Measurements from ENCODE around the gene GOLM1.
"Not testable (repeated sequence)": the region's sequence is repeated elsewhere in the genome, so short reads cannot be mapped to it uniquely, and the experiment has no call there.

GOLM1 gene

DNA sequence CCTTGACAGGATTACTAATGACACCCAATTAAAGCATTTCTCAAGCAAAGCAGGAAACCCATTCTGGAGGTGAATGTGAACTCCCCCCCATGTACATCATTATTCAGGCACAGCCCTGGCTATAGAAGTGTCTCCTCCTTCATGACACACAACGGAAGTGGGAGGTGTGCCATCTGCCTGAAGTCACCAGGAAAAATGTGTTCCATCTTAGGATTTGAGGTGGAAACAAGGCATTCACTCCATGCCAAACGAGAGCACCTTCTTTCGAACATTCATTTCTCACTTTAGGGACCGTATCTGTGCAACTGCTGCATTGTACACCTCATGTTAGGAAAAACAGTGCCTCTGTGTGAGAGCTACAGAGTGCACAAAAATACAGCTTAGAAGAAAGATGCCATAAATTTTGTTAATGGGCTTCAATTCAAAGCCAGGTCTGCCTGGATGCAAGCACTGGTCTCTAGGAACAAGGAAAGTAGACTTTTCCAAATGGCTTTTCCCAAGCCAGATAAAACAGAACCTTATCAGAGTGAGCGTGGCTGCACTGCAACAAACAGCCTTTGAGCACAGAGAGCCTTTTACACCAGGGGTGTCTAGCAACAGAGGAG, 19.4 kb downstream of the GOLM1 start:
- no peak for FAIRE-seq

DNA sequence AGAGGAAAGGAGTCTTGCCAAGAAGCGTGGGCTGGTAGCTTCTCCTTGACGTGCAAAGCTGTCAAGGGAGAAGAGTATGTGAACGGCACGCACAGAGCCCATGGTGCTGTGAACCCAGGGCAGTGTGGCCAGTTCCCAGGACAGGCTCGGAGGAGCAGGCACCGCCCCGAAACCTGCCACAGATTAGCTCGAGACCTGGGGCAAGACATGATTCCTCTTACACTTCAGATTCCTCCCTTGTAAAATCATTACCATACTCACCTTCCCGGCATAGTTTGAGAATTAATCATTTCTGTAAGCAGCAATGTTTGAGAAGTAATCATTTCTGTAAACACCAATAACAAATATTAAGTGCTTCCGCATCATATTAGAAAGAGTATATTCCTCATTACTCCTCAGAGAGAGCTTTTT, 19.9 kb downstream of the GOLM1 start:
- FAIRE-seq: no peak

DNA sequence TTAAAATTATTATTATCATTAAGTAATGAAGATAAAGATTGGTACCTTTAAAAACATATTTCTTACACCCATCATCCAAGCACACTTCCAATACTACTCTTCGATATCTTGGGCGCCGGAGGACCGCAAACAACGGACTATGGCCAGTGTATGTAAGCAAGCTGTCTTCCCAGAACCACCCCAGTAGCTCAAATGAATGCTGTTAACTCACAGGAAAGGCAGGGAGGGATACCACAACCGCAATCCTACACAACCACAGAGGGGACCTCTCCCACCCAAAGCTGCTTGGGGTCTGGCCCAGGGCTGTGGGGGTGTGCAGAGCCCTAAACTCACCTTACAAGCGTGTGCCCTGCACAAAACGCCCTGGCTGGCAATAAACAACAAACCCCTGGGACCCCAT, 20.6 kb downstream of the GOLM1 start:
- FAIRE-seq: no peak

DNA sequence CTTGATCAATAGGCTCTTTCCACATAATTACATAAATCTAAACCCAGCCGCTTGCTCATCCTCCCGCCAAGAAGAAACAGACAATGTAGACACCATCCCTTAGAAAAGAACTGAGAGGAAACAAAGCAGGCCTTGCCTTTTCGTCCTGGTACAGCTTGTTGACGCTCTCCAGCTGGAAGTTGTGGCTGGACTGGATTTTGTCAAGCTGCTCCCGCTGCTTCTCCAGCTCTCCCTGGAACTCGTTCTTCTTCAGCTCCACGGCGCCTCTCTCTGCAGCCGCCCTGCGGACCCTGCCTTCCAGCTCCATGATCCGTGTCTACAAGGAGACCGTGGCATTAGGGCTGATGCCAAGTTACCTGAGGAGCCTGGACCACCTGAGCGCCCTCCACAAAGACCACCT, 22.1 kb downstream of the GOLM1 start:
- no peak for FAIRE-seq

DNA sequence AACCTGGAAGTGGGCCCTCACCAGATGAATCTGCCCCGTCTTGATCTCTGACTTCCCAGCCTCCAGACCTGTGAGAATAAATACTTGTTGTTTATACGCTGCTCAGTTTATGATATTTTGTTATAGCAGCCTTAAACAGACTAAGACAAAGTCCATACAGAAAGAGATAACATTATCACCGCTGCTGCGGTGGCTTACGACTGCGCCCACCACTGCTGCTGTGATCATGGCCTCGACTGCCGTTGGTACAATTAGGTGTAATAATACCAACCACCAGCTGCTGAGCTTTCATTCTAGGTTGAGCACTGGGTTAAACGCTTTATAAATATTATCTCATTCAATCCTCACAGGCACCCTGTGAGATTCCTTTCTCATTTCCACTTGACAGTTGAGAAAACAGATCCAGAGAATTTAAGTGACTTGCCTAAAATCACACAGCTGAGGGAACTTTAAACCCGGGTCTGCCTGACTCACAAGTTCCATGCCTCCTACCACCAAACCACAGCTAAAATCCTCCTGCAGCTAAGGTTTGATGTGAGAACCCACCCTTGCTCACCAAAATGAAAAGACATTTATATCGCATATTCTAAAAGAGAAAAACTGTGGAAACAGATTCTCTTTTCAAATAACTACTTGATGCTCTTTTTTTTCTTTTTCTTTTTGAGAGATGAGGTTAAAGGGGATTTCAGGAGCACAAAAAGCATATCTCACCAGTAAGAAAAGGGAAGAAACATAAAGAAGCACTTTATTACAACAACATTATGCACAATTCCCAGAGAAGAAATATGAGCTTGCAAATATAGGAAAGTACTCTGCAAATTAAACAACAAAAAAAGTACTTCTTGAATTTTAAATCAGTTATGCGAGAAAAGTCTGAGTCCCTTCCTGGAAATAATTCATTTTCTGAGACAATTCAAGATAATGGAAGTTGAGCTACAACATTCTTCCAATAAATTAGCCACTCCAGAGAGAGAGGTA, 23.9 kb downstream of the GOLM1 start:
- no peak for FAIRE-seq

DNA sequence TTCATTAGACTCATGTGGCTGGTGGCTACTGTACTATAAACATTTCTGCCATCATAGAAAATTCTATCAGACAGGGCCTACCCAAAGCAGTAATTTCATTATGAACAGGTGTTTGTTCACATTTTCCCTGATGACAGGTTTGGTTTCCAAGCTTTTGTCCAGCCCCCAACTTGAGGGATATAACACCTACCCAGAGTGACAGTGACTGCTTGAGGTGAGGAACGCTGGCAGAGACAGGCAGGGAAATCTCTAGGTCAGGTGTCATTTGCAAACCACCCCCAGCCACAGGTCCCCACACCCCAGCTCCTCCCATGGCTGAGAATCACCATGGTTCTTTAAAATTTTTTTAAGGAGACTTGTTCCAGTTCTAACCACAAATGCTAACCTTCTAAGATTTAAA, 25.5 kb downstream of the GOLM1 start:
- FAIRE-seq: no peak

DNA sequence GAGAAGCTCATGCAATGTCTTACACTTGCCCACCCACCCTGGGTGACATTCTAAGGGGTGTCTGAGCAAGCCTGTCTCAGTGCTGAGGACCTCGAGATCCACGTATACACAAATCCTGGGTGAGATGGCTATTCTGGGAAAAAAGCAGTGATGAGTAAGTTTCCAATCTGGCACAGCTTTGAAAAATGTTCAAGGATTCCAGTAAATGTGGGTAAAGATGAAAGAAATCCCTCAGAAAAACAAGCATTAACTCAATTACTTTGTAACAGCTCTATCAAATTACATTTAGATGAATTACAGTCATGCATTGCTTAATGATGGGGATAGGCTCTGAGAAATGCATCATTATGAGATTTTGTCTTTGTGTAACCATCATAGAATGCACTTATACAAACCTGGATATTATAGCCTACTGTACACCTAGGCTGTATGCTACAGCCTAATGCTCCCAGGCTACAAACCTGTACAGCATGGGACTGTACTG, 26.9 kb downstream of the GOLM1 start:
- FAIRE-seq: no peak

DNA sequence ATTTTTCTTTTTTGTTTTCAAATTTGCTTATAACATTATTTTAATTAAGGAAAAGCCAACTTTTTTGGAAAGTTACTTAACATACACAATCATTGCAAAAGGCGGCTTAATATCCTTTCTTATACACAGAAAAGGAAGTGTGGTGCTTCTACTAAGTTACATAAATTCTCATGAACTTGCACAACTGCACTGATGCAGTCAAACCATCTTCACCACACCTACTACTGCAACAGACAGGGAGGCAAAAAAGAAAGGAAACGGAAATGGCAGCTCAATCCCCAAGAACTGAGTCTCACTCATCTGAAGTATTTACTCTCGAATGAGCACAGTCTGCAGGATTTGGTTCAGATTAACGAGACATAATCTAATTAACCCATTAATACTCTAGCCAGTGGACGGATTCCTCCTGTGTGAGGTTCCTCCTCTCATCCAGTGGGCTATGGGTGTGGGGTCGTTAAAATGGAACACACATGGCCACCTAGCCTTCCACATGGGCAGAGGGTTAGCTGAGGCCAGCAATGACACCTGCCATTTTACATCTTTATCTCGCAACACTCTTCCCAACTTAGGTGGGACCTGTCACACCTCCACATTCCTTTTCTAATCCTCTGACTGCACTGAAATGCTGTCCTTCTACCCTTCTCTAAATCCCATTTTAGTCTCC, 30.0 kb downstream of the GOLM1 start:
- FAIRE-seq: no peak

DNA sequence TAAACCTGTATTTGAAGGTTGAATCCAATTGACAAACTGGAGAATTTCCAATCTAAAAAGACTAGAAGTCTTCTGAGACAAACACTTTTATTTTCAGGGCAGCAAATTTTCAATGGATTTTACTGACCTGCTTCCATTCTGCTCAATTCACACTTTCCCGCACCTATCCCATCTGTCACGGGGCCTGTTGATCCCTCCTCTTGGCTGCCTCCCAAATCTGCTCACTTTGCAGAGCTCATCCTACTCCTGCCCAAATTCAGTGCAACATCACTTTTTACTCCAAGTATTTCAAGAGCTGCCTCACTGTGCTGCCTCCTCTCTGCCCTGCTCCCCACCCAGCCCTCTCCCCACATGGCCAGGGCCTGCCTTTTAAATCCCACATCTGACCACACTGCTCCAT, 35.1 kb downstream of the GOLM1 start:
- FAIRE-seq: no peak

DNA sequence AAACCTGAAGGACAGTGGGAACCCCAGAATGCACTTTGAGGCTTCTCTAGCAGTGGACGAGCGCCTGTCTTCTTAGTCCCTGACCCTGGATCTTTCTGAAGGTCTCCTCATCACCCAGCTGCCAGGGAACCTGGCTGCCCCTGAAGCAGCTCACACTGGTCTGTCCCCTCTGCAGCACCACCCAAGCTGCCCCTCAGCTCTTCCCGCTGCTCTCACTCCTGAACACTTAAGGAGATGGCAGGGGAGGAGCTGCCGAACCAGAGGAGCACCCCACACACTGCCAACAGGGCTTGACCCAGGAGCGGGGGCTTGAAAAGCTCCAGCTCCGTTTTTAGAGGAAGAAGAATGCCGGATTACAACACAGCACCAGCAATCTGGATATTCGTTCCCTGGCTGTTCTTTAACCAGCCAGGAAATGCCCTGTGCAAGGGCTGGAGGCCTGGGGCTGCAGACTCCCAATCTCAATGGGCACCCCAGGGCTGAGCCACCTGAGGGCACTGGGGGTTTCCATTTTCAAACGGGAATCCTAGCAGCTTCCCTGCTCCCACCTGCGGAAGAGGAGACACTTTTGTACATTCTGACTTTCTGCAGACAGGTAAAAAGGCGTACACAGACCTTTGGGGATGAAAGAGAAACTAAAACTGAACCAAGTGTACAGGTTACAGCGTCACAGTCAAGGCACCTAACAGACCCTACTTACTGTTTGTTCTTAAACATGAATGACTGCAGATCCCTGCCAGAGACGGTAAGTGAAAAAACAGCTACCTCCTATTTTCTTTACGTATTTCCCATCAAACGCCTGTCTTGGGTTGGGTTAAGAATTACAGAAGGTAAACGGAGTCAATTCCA, 36.3 kb downstream of the GOLM1 start:
- FAIRE-seq: no peak

DNA sequence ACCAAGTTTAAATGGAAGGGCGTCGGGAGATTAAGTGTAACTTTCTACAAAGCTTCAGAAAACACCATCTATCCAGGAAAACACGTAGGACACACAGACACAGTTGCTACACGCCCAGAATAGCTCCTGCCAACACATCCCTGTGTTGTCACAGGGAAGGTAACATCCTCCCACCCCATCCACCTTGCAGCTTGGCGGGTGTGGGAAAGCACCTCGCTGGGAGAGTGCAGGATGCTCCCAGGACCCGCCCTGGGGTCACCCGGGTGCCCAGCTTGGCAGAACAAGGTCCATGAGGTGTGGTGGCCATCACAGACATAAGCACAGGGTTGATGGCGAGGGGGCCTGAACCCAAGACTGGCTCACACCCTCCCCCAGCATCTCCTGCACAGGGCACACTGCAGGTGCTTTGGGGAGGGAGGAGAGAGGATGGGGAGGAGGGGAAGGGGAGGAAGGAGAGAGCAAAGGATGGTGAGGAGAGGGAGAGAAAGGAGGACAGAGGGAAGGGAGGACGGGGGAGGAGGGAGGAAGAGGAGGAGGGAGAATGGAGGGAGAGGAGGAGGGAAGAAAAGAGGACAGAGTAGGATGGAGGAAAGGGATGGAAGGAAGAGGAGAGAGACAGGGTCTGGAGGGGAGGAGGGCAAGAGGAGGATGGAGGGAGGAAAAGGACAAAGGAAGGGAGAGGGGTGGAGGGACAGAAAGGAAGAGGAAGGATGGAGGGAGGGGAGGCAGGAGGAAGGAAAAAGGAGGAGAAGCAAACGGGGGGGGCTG, 37.2 kb downstream of the GOLM1 start:
- no peak for FAIRE-seq

DNA sequence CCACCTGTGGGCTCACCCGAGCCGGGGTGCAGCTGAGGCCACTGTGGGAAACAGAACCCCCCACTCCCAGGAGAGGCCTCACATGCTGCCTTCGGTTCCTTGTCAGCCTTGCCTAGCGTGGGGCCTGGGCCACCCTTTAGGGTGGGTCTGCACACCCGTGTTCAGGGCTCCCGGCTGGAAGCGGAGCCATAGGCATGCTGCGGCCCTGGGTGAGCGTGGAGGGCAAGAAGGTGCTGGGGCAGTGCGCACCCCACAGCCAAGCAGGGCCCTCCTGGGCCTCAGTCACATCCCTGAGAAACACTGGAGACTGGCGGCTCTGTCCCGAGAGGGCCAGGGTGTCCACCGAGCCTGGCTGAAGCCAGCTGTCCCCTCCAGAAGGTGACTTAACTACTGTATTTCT, 41.9 kb downstream of the GOLM1 start:
- no peak for FAIRE-seq

DNA sequence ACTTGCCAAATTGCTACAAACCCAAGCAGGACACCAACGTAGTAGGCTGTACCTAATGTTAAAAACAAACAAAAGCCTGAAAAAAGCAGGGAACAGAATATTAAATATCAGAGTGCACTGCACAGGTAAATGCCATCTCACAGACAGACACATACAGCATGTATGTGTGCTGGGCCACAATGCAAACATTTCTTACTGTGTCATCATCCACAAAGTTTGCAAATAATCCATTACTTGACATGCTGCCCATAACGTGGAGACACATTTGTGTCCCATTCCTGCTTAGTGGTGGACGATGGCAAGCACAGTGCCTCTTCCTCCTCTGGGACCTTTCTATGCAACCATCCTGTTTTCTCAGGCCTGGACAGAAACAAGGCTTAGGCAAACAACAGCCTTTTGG, 44.7 kb downstream of the GOLM1 start:
- FAIRE-seq: no peak

DNA sequence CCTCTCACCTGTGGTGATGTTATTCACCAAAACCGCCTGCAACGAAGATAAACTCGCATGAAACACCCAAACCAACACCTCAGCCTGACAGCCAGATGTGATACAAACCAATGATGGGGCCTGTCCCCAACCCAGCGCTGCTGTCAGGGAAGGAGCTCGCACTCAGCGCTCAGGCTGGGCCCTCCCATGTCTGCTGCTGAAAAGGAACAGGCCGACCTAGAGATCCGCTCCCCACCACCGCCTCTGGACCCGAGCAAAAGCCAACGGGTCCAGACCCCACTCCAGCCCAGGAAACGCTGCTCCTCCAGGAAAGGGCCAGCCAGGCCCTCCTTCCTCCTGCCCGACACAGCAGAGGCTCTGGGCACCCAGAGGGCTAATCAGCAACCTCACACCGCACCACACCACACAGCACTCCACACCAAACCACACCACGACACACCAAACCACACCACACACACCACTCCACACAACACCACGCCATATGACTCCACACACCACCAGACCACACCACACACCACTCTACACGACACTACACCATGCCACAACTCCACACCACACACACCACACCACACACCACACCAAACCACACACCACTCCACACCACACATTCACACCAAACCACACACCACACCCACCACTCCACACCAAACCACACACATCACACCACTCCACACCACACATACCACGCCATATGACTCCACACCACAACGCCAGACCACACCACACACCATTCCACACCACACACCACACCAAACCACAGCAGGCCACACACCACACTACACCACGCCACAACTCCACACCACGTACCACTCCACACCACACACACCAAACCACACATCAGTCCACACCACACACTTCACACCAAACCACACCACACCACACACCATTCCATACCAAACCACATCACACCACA, 46.5 kb downstream of the GOLM1 start:
- FAIRE-seq: no peak

DNA sequence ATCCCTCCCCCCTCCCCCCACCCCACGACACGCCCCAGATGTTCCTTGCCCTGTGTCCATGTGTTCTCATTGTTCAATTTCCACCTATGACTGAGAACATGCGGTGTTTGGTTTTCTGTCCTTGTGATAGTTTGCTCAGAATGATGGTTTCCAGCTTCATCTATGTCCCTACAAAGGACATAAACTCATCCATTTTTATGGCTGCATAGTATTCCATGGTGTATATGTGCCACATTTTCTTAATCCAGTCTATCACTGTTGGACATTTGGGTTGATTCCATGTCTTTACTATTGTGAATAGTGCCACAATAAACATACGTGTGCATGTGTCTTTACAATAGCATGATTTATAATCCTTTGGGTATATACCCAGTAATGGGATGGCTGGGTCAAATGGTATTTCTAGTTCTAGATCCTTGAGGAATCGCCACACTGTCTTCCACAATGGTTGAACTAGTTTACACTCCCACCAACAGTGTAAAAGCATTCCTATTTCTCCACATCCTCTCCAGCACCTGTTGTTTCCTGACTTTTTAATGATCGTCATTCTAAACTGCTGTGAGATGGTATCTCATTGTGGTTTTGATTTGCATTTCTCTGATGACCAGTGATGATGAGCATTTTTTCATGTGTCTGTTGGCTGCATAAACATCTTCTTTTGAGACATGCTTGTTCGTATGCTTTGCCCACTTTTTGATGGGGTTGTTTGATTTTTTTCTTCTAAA, 51.2 kb downstream of the GOLM1 start:
- FAIRE-seq: not testable (repeated sequence)

DNA sequence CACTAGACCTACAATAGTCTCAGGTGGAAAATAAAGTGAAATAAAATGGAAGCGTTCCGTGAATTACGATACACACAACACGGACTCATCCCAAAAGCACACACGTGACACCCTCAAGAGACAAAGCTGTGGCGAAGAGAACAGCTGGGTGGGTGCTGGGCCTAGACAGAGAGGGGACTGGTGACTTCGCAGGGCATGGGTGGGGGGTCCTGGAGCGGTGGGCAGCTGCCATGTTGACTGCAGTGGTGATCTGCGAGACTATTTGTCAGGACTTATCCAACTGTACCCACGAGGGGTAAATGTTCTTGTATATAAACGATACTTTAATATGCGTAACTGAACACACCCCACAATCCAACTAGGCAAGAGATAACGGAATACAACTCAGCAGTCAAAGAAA, 52.0 kb downstream of the GOLM1 start:
- no peak for FAIRE-seq

DNA sequence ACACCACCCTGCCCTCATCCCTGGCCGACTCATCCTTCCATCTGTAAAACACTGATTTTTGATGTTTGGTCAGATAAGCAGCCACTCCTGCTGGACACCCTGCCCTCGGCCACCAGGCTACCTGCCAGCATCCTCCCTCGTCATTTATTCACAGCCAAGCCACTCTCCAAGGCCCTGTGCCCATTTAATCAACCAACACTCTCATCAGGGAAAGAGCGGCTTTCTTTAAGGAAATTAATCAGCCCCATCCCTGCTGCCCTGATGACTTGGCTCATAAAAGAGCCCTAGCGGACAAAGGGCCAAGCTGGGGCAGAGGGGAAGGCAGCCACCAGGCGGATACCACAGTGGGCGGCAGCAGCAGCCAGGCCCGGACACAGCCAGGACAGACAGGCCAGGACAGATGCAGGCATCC, 52.4 kb downstream of the GOLM1 start:
- no peak for FAIRE-seq

DNA sequence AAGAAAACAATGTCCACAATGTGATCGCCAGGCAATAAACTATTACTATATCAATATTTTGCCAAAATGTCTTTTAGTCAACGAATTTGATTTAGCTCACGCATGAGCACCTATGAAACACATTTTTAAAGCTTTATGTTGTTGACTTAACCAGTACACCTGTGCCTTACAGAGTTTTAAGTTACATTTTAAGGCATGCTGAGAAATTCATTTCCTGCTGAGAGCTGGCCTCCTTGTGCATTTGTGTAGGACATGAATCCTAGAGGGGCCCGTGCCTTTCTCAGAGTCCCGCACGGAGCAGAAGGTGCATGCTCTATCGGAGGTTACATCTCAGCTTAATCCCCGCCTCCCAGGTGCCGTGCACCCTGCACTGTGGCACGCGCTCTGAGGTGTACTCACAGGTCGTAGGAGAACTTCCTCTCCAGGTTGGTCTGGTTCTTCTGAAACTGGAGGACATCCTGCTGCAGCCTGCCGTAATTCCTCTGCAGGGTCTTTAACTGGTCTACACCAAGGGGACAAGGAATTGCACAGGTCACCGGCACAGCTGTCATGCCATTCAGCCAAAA, 53.2 kb downstream of the GOLM1 start:
- FAIRE-seq: no peak

DNA sequence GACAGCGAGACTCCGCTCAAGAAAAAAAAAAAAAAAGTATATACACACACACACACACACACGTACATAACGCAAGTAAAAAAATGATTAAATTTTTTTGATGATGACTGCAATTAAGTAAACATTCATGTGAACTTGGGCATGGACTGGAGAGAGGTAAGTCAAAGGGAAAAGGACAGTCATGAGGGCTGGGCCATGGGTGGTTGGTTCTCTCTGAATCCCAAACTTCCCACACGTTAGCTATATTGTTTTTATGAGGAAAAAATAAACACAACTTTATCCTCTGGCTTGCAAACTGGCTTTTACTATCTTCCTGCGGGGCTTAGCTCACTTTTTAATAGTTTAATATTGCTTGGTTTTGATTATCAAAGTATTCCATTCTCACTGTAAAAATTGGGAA, 53.7 kb downstream of the GOLM1 start:
- FAIRE-seq: no peak

DNA sequence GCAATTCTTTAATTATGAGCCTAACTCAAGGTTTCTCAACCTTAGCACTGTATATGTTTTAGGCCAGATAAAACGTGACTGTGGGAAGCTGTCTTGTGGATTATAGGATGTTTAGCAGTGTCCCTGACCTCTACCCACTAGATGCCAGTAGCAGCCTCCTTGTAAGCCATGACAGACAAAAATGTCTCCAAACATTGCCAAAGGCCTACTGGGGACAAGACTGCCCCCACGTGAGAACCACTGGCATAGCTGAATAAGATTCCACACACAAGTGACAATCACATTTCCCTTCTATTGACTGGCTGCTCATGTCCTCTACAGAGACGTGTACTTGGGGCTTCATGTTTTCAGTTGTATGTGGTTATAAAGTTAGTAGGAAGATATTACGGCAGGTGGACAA, 55.4 kb downstream of the GOLM1 start:
- FAIRE-seq: no peak
